ENCODE data around the gene HPN.

HPN gene

GRCh38 chr19:35054626-35055025 lies 13.1 kb downstream of the HPN start:
- no peak overlapping the region for H4K91ac ChIP-seq (ENCODE audit: low read depth, low read length, poor library complexity)
- no peaks in the 10 kb centered on the region for H3K36me3 ChIP-seq (replicated peaks in 1 of 2; ENCODE audit: control insufficient read depth in 2 of 2, insufficient read depth in 2 of 2, low read length in 2 of 2)
- no peaks in the 10 kb centered on the region for H3K9me3 ChIP-seq (replicated peaks in 1 of 2; ENCODE audit: control insufficient read depth in 2 of 2, insufficient read depth in 1 of 2, low read depth in 1 of 2, low read length in 2 of 2)
- H2BK15ac ChIP-seq (ENCODE audit: low read length): peak overlapping the region; percentile 64
- no peak overlapping the region for H3K18ac ChIP-seq (ENCODE audit: low read length)
- no peak overlapping the region for H4K8ac ChIP-seq (ENCODE audit: low read depth, low read length)
- no peak overlapping the region for H2AK5ac ChIP-seq (ENCODE audit: low read depth, low read length)
- no peak overlapping the region for H3K14ac ChIP-seq (ENCODE audit: low read length)
- DNase-seq (ENCODE audit: low spot score): no peak
- no peak overlapping the region for H2BK5ac ChIP-seq (ENCODE audit: low read length)
- peaks cover 0 to 3% (median 0%) of the 10 kb centered on the region in 3 experiments for H3K27me3 ChIP-seq (ENCODE audit: control insufficient read depth in 3 of 3, insufficient read depth in 3 of 3, low read depth in 1 of 3, low read length in 3 of 3)
- no peak overlapping the region for H3K4me2 ChIP-seq (ENCODE audit: insufficient read depth, low read length, poor library complexity, severe bottlenecking)
- peaks cover 0 to 2% of the 10 kb centered on the region in 2 donors for H3K4me1 ChIP-seq (ENCODE audit: control insufficient read depth in 2 of 2, insufficient read depth in 1 of 2, low read depth in 1 of 2, low read length in 2 of 2)
- no peak overlapping the region for H3K23ac ChIP-seq (ENCODE audit: low read depth, low read length, poor library complexity)
- H2BK120ac ChIP-seq (ENCODE audit: low read depth, low read length): no peak overlapping the region
- H2BK12ac ChIP-seq (ENCODE audit: low read length): no peak overlapping the region
- H3K79me1 ChIP-seq (ENCODE audit: low read depth, low read length): no peaks in the 10 kb centered on the region
- WGBS, 2 donors (ENCODE audit: extremely low coverage in 2 of 2, insufficient read length in 2 of 2, insufficient replicate concordance in 1 of 2): no CpG with 5 or more reads among the region's 9 CpGs
- H3K9ac ChIP-seq (ENCODE audit: low read depth, low read length, poor library complexity): no peak overlapping the region
- no peak overlapping the region for H3K27ac ChIP-seq (replicated peaks; ENCODE audit: low read length)
- H3K4me3 ChIP-seq (ENCODE audit: low read length in 2 of 2): no peak overlapping the region
- no peak overlapping the region for H3K4ac ChIP-seq (ENCODE audit: low read length)
- H2AFZ ChIP-seq (ENCODE audit: low read length): no peak overlapping the region

GRCh38 chr19:35055715-35056179 lies 14.2 kb downstream of the HPN start:
- no peak overlapping the region for H2BK120ac ChIP-seq (ENCODE audit: low read depth, low read length)
- no peak overlapping the region for H2BK15ac ChIP-seq (ENCODE audit: low read length)
- H3K27ac ChIP-seq (replicated peaks; ENCODE audit: low read length): no peak overlapping the region
- H3K9me3 ChIP-seq (replicated peaks in 1 of 2; ENCODE audit: control insufficient read depth in 2 of 2, insufficient read depth in 1 of 2, low read depth in 1 of 2, low read length in 2 of 2): no peaks in the 10 kb centered on the region
- no peak overlapping the region for H4K91ac ChIP-seq (ENCODE audit: low read depth, low read length, poor library complexity)
- no peak overlapping the region for H3K4ac ChIP-seq (ENCODE audit: low read length)
- no peak overlapping the region for H3K14ac ChIP-seq (ENCODE audit: low read length)
- DNase-seq (ENCODE audit: low spot score): no peak
- H4K8ac ChIP-seq (ENCODE audit: low read depth, low read length): no peak overlapping the region
- H3K9ac ChIP-seq (ENCODE audit: low read depth, low read length, poor library complexity): no peak overlapping the region
- no peak overlapping the region for H2BK5ac ChIP-seq (ENCODE audit: low read length)
- H2BK12ac ChIP-seq (ENCODE audit: low read length): no peak overlapping the region
- H3K4me3 ChIP-seq (ENCODE audit: low read length in 2 of 2): no peak overlapping the region
- no CpG with 5 or more reads among the region's 3 CpGs for WGBS, 2 donors (ENCODE audit: extremely low coverage in 2 of 2, insufficient read length in 2 of 2, insufficient replicate concordance in 1 of 2)
- no peaks in the 10 kb centered on the region for H3K36me3 ChIP-seq (replicated peaks in 1 of 2; ENCODE audit: control insufficient read depth in 2 of 2, insufficient read depth in 2 of 2, low read length in 2 of 2)
- peaks cover 0 to 2% of the 10 kb centered on the region in 2 donors for H3K4me1 ChIP-seq (ENCODE audit: control insufficient read depth in 2 of 2, insufficient read depth in 1 of 2, low read depth in 1 of 2, low read length in 2 of 2)
- H3K18ac ChIP-seq (ENCODE audit: low read length): no peak overlapping the region
- H3K23ac ChIP-seq (ENCODE audit: low read depth, low read length, poor library complexity): no peak overlapping the region
- H2AFZ ChIP-seq (ENCODE audit: low read length): no peak overlapping the region
- H3K27me3 ChIP-seq (ENCODE audit: control insufficient read depth in 3 of 3, insufficient read depth in 3 of 3, low read depth in 1 of 3, low read length in 3 of 3): peaks cover 0 to 3% (median 0%) of the 10 kb centered on the region in 3 experiments
- no peak overlapping the region for H2AK5ac ChIP-seq (ENCODE audit: low read depth, low read length)
- no peak overlapping the region for H3K4me2 ChIP-seq (ENCODE audit: insufficient read depth, low read length, poor library complexity, severe bottlenecking)
- H3K79me1 ChIP-seq (ENCODE audit: low read depth, low read length): no peaks in the 10 kb centered on the region

GRCh38 chr19:35056513-35057063 lies 15.1 kb downstream of the HPN start:
- Histone ChIP-seq H4K8ac (ENCODE audit: low read depth, low read length) (no peak overlapping the region), H3K18ac (ENCODE audit: low read length) (no peak overlapping the region), H2BK5ac (ENCODE audit: low read length) (no peak overlapping the region), H3K4me3 (ENCODE audit: low read length in 2 of 2) (no peak overlapping the region), H2BK12ac (ENCODE audit: low read length) (no peak overlapping the region), H3K14ac (ENCODE audit: low read length) (no peak overlapping the region), H2BK120ac (ENCODE audit: low read depth, low read length) (no peak overlapping the region), H3K9me3 (replicated peaks in 1 of 2; ENCODE audit: control insufficient read depth in 2 of 2, insufficient read depth in 1 of 2, low read depth in 1 of 2, low read length in 2 of 2) (no peaks in the 10 kb centered on the region), H3K4me1 (ENCODE audit: control insufficient read depth in 2 of 2, insufficient read depth in 1 of 2, low read depth in 1 of 2, low read length in 2 of 2) (peaks cover 0 to 2% of the 10 kb centered on the region in 2 donors), H3K79me1 (ENCODE audit: low read depth, low read length) (no peaks in the 10 kb centered on the region), H3K23ac (ENCODE audit: low read depth, low read length, poor library complexity) (no peak overlapping the region), H3K4ac (ENCODE audit: low read length) (no peak overlapping the region), H3K36me3 (replicated peaks in 1 of 2; ENCODE audit: control insufficient read depth in 2 of 2, insufficient read depth in 2 of 2, low read length in 2 of 2) (no peaks in the 10 kb centered on the region), H3K9ac (ENCODE audit: low read depth, low read length, poor library complexity) (no peak overlapping the region), H2AK5ac (ENCODE audit: low read depth, low read length) (no peak overlapping the region), H2AFZ (ENCODE audit: low read length) (no peak overlapping the region), H3K27me3 (ENCODE audit: control insufficient read depth in 3 of 3, insufficient read depth in 3 of 3, low read depth in 1 of 3, low read length in 3 of 3) (peaks cover 0 to 3% (median 0%) of the 10 kb centered on the region in 3 experiments), H3K4me2 (ENCODE audit: insufficient read depth, low read length, poor library complexity, severe bottlenecking) (no peak overlapping the region), H4K91ac (ENCODE audit: low read depth, low read length, poor library complexity) (no peak overlapping the region), H3K27ac (replicated peaks; ENCODE audit: low read length) (no peak overlapping the region), H2BK15ac (ENCODE audit: low read length) (no peak overlapping the region)
- no peak for DNase-seq (ENCODE audit: low spot score)
- WGBS, 2 donors (ENCODE audit: extremely low coverage in 2 of 2, insufficient read length in 2 of 2, insufficient replicate concordance in 1 of 2): no CpG with 5 or more reads among the region's 6 CpGs

- Histone ChIP-seq H3K4me3 (ENCODE audit: low read length in 2 of 2) (no peak overlapping the region), H3K9ac (ENCODE audit: low read depth, low read length, poor library complexity) (no peak overlapping the region), H3K4ac (ENCODE audit: low read length) (no peak overlapping the region), H2AK5ac (ENCODE audit: low read depth, low read length) (no peak overlapping the region), H2AFZ (ENCODE audit: low read length) (no peak overlapping the region), H3K14ac (ENCODE audit: low read length) (no peak overlapping the region), H4K8ac (ENCODE audit: low read depth, low read length) (no peak overlapping the region), H3K27ac (replicated peaks; ENCODE audit: low read length) (no peak overlapping the region), H3K23ac (ENCODE audit: low read depth, low read length, poor library complexity) (no peak overlapping the region), H3K27me3 (ENCODE audit: control insufficient read depth in 3 of 3, insufficient read depth in 3 of 3, low read depth in 1 of 3, low read length in 3 of 3) (peaks cover 0 to 3% (median 0%) of the 10 kb centered on the region in 3 experiments), H3K4me2 (ENCODE audit: insufficient read depth, low read length, poor library complexity, severe bottlenecking) (no peak overlapping the region), H3K9me3 (replicated peaks in 1 of 2; ENCODE audit: control insufficient read depth in 2 of 2, insufficient read depth in 1 of 2, low read depth in 1 of 2, low read length in 2 of 2) (no peaks in the 10 kb centered on the region), H2BK120ac (ENCODE audit: low read depth, low read length) (no peak overlapping the region), H4K91ac (ENCODE audit: low read depth, low read length, poor library complexity) (no peak overlapping the region), H3K4me1 (ENCODE audit: control insufficient read depth in 2 of 2, insufficient read depth in 1 of 2, low read depth in 1 of 2, low read length in 2 of 2) (peaks cover 0 to 2% of the 10 kb centered on the region in 2 donors), H2BK12ac (ENCODE audit: low read length) (no peak overlapping the region), H2BK5ac (ENCODE audit: low read length) (no peak overlapping the region), H3K18ac (ENCODE audit: low read length) (no peak overlapping the region), H3K79me1 (ENCODE audit: low read depth, low read length) (no peaks in the 10 kb centered on the region), H2BK15ac (ENCODE audit: low read length) (no peak overlapping the region), H3K36me3 (replicated peaks in 1 of 2; ENCODE audit: control insufficient read depth in 2 of 2, insufficient read depth in 2 of 2, low read length in 2 of 2) (no peaks in the 10 kb centered on the region)
- no CpG with 5 or more reads among the region's 2 CpGs for WGBS, 2 donors (ENCODE audit: extremely low coverage in 2 of 2, insufficient read length in 2 of 2, insufficient replicate concordance in 1 of 2)
- no peak for DNase-seq (ENCODE audit: low spot score)
Observed at GRCh38 chr19:35058370-35058769, 16.8 kb downstream of the HPN start.
